H9 (cell line): ENCODE results near the gene COX6B1. TPM values are rescaled to one million over a fixed set of nuclear protein-coding genes. Genes with fewer than 3 reads are reported as not detected.
A peak's percentile ranks its signal among the peaks of the same experiment; 100 is the strongest.

Experiments
- DNase-seq: peaks from one replicate; pipeline ENCODE4 v3.0.0-alpha.2; 2017
- H2AFZ ChIP-seq: one replicate; pipeline ENCODE4 v1.6.1; 2013; ENCODE audit warnings: mild to moderate bottlenecking, low read length, control low read depth, moderate library complexity
- H2AK5ac ChIP-seq: 2 replicates; pipeline ENCODE4 v1.6.1; 2013; ENCODE audit warnings: low read length, control low read depth, mixed read lengths; ENCODE audit not compliant: insufficient read length
- H2BK120ac ChIP-seq: one replicate; pipeline ENCODE4 v1.6.1; 2013; ENCODE audit warnings: low read depth, mild to moderate bottlenecking, low read length, control low read depth, inconsistent platforms; ENCODE audit not compliant: poor library complexity, severe bottlenecking
- H2BK12ac ChIP-seq: 2 replicates; pipeline ENCODE4 v1.6.1; 2013; ENCODE audit warnings: low read length, control low read depth, mixed read lengths, low read depth; ENCODE audit not compliant: insufficient read length
- H2BK15ac ChIP-seq: 2 replicates; pipeline ENCODE4 v1.6.1; 2013; ENCODE audit warnings: low read depth, low read length, control low read depth
- H2BK20ac ChIP-seq: one replicate; pipeline ENCODE4 v1.6.1; 2013; ENCODE audit warnings: low read depth, mild to moderate bottlenecking, low read length, control low read depth, inconsistent platforms; ENCODE audit not compliant: poor library complexity, severe bottlenecking
- H2BK5ac ChIP-seq: 2 replicates; pipeline ENCODE4 v1.6.1; 2013; ENCODE audit warnings: low read length, control low read depth, mixed read lengths; ENCODE audit not compliant: insufficient read length
- H3K14ac ChIP-seq: 2 replicates; pipeline ENCODE4 v1.6.1; 2013; ENCODE audit warnings: low read length, control low read depth; ENCODE audit not compliant: insufficient read depth
- H3K18ac ChIP-seq: 2 replicates; pipeline ENCODE4 v1.6.1; 2013; ENCODE audit warnings: low read depth, mild to moderate bottlenecking, mixed read lengths, low read length, control low read depth; ENCODE audit not compliant: insufficient read length
- H3K23ac ChIP-seq: 2 replicates; pipeline ENCODE4 v1.6.1; 2013; ENCODE audit warnings: low read length, control low read depth, mixed read lengths, low read depth; ENCODE audit not compliant: insufficient read length
- H3K23me2 ChIP-seq: 2 replicates; pipeline ENCODE4 v1.6.1; 2013; ENCODE audit warnings: low read depth, mild to moderate bottlenecking, mixed read lengths, low read length, control low read depth; ENCODE audit not compliant: insufficient read length, poor library complexity, severe bottlenecking
- H3K27ac ChIP-seq: 2 replicates; pipeline ENCODE4 v1.5.1; 2013; ENCODE audit warnings: low read length, control low read depth, mixed read lengths, low read depth; ENCODE audit not compliant: insufficient read length
- H3K27me3 ChIP-seq: 2 replicates; pipeline ENCODE4 v1.6.1; 2013; ENCODE audit warnings: low read length, control low read depth, inconsistent platforms; ENCODE audit not compliant: insufficient read depth
- H3K4ac ChIP-seq: 2 replicates; pipeline ENCODE4 v1.6.1; 2013; ENCODE audit warnings: low read depth, mild to moderate bottlenecking, control low read depth, inconsistent platforms, low read length, moderate library complexity
- H3K4me1 ChIP-seq: 2 replicates; pipeline ENCODE4 v1.6.1; 2013; ENCODE audit warnings: low read length, control low read depth, inconsistent platforms; ENCODE audit not compliant: insufficient read depth
- H3K4me2 ChIP-seq: 2 replicates; pipeline ENCODE4 v1.6.1; 2013; ENCODE audit warnings: low read length, control low read depth, mixed read lengths; ENCODE audit not compliant: insufficient read length, insufficient read depth
- H3K56ac ChIP-seq: 2 replicates; pipeline ENCODE4 v1.6.1; 2013; ENCODE audit warnings: low read depth, mild to moderate bottlenecking, mixed read lengths, low read length, control low read depth; ENCODE audit not compliant: insufficient read length
- H3K79me1 ChIP-seq: 2 replicates; pipeline ENCODE4 v1.6.1; 2013; ENCODE audit warnings: low read depth, mild to moderate bottlenecking, moderate library complexity, low read length, control low read depth, inconsistent platforms; ENCODE audit not compliant: insufficient read depth, poor library complexity, severe bottlenecking
- H3K79me2 ChIP-seq: 2 replicates; pipeline ENCODE4 v1.6.1; 2013; ENCODE audit warnings: low read length, control low read depth, inconsistent platforms; ENCODE audit not compliant: insufficient read depth
- H3K9ac ChIP-seq: 2 replicates; pipeline ENCODE4 v1.6.1; 2013; ENCODE audit warnings: low read length, control low read depth, mixed read lengths; ENCODE audit not compliant: insufficient read length; ENCODE audit errors: extremely low read depth
- H3K9me3 ChIP-seq: one replicate; pipeline ENCODE4 v1.6.1; 2013; ENCODE audit warnings: low read depth, low read length, inconsistent platforms; ENCODE audit not compliant: control insufficient read depth
- H3T11ph ChIP-seq: one replicate; pipeline ENCODE4 v1.6.1; 2013; ENCODE audit warnings: mild to moderate bottlenecking, low read length, control low read depth, inconsistent platforms
- H4K20me1 ChIP-seq: one replicate; pipeline ENCODE4 v1.6.1; 2013; ENCODE audit not compliant: control insufficient read depth, insufficient read length, insufficient read depth
- H4K5ac ChIP-seq: 2 replicates; pipeline ENCODE4 v1.6.1; 2013; ENCODE audit warnings: low read depth, mild to moderate bottlenecking, mixed read lengths, low read length, control low read depth; ENCODE audit not compliant: insufficient read length
- H4K8ac ChIP-seq: replicated peaks from 2 replicates; pipeline ENCODE4 v1.6.1; 2013; ENCODE audit warnings: low read length, control low read depth, mixed read lengths, low read depth; ENCODE audit not compliant: insufficient read length
- H4K91ac ChIP-seq: 2 replicates; pipeline ENCODE4 v1.6.1; 2013; ENCODE audit warnings: low read depth, mild to moderate bottlenecking, moderate library complexity, mixed read lengths, low read length, control low read depth; ENCODE audit not compliant: insufficient read length
- H3K27ac Mint-ChIP-seq, 3 experiments: 2 replicates in 2 of 3; 3 replicates in 1 of 3; pipeline ENCODE4 v1.8.0; 2020 to 2021; ENCODE audit warnings: mixed read lengths in 3 of 3, mild to moderate bottlenecking in 1 of 3, moderate library complexity in 1 of 3
- H3K27me3 Mint-ChIP-seq: 2 replicates; pipeline ENCODE4 v1.8.0; 2021; ENCODE audit warnings: low read depth, mild to moderate bottlenecking, moderate library complexity, mixed read lengths
- H3K36me3 Mint-ChIP-seq, 3 experiments: 2 replicates in 2 of 3; 3 replicates in 1 of 3; pipeline ENCODE4 v1.8.0; 2020 to 2021; ENCODE audit warnings: low read depth in 3 of 3, mixed read lengths in 3 of 3; ENCODE audit not compliant: insufficient read depth in 1 of 3
- H3K4me1 Mint-ChIP-seq, 2 experiments: 2 replicates each; pipeline ENCODE4 v1.8.0; 2020; ENCODE audit warnings: mixed read lengths in 2 of 2
- H3K4me3 Mint-ChIP-seq, 2 experiments: 2 replicates in 1 of 2; 3 replicates in 1 of 2; pipeline ENCODE4 v1.8.0; 2020 to 2021; ENCODE audit warnings: mild to moderate bottlenecking in 2 of 2, mixed read lengths in 2 of 2, moderate library complexity in 1 of 2
- H3K9me3 Mint-ChIP-seq, 2 experiments: 2 replicates in 1 of 2; 3 replicates in 1 of 2; pipeline ENCODE4 v1.8.0; 2020; ENCODE audit warnings: mild to moderate bottlenecking in 2 of 2, mixed read lengths in 2 of 2, moderate library complexity in 1 of 2
- whole genome bisulfite sequencing: extraction: QIAGEN DNeasy Blood & Tissue Kit; methylation state at CpG from one replicate; pipeline ENCODE4 v1.1.7; 2013; ENCODE audit warnings: missing lambda C conversion rate, low lambda C conversion rate, mixed read lengths; ENCODE audit not compliant: insufficient read length; ENCODE audit errors: extremely low coverage; 5-methylcytosine and 5-hydroxymethylcytosine counted together
- total RNA-seq: library from RNA; stranded (reverse); gene quantifications from 2 replicates; pipeline ENCODE4 v1.2.1, GENCODE V29; 2021
- TF ChIP-seq, protein P1 (sequence below): fragments of 200-600 bp; sonication (generic); conservative IDR thresholded peaks from 3 replicates; pipeline ENCODE4 v1.8.0; 2021; ENCODE audit warnings: antibody characterized with exemption, mild to moderate bottlenecking

Gene COX6B1
- total RNA-seq, 1 experiment from 2014 or later, result 432 TPM

DNA sequence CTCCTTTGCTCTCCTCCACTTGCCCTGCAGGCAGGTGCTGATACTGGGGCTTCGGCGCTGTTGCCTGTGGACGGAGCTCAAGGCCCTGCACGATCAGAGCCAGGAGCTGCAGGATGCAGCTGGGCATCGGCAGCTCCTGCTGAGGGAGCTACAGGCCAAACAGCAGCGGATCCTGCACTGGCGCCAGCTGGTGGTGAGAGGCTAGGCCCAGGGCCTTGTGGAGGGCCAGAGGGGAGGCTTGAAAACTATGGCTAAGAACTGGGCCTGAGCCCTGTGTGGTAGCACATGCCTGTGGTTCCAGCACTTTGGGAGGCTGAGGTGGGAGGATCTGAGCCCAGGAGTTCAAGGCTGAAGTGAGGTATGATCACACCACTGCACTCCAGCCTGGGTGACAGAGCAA lies 29.3 kb upstream of the COX6B1 start:
- H3K36me3 Mint-ChIP-seq, result peaks cover 11 to 53% (median 40%) of the 10 kb centered on the region in 3 experiments; a peak in 6 of 7 replicates
- Histone ChIP-seq H3T11ph (no peak overlapping the region), H3K79me1 (no peaks in the 10 kb centered on the region), H3K4ac (no peak overlapping the region), H3K79me2 (no peaks in the 10 kb centered on the region), H2BK12ac (no peak overlapping the region), H2AK5ac (no peak overlapping the region), H3K9me3 (no peaks in the 10 kb centered on the region), H3K18ac (no peak overlapping the region), H3K4me1 (no peaks in the 10 kb centered on the region), H3K9ac (no peak overlapping the region), H3K27ac (no peak overlapping the region), H4K5ac (no peak overlapping the region), H2BK120ac (no peak overlapping the region), H4K20me1 (no peaks in the 10 kb centered on the region), H3K56ac (no peak overlapping the region), H3K4me2 (no peak overlapping the region), H4K8ac (no peak overlapping the region), H3K23ac (no peak overlapping the region), H2BK20ac (no peak overlapping the region), H3K23me2 (no peaks in the 10 kb centered on the region), H3K14ac (no peak overlapping the region), H2AFZ (no peak overlapping the region), H4K91ac (no peak overlapping the region), H2BK15ac (no peak overlapping the region), H3K27me3 (no peaks in the 10 kb centered on the region), H2BK5ac (no peak overlapping the region)
- peak; percentile 55 for DNase-seq
- H3K27ac Mint-ChIP-seq, result no peak overlapping the region; a peak in 1 of 7 replicates
- no peaks in the 10 kb centered on the region; the same call in 1 of the 2 replicates for H3K27me3 Mint-ChIP-seq
- H3K4me3 Mint-ChIP-seq, result no peak overlapping the region
- TF ChIP-seq, protein P1, sequence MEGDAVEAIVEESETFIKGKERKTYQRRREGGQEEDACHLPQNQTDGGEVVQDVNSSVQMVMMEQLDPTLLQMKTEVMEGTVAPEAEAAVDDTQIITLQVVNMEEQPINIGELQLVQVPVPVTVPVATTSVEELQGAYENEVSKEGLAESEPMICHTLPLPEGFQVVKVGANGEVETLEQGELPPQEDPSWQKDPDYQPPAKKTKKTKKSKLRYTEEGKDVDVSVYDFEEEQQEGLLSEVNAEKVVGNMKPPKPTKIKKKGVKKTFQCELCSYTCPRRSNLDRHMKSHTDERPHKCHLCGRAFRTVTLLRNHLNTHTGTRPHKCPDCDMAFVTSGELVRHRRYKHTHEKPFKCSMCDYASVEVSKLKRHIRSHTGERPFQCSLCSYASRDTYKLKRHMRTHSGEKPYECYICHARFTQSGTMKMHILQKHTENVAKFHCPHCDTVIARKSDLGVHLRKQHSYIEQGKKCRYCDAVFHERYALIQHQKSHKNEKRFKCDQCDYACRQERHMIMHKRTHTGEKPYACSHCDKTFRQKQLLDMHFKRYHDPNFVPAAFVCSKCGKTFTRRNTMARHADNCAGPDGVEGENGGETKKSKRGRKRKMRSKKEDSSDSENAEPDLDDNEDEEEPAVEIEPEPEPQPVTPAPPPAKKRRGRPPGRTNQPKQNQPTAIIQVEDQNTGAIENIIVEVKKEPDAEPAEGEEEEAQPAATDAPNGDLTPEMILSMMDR, result peak; percentile 51; the same call in 2 of the 3 replicates
- H3K4me1 Mint-ChIP-seq, result no peaks in the 10 kb centered on the region
- H3K9me3 Mint-ChIP-seq, result no peaks in the 10 kb centered on the region
- no CpG with 5 or more reads among the region's 7 CpGs for WGBS
